Measurements from ENCODE around the gene ITGB8. TPM values are rescaled to one million over a fixed set of nuclear protein-coding genes. Genes with fewer than 3 reads are reported as not detected.

ITGB8 gene
- total RNA-seq, 4 donors from 2014 or later, result 199 to 606 (median 388) TPM

GRCh38 chr7:20359341-20359963 lies 28.8 kb downstream of the ITGB8 start:
- H3K27ac ChIP-seq, result peak overlapping the region in 2 of 4 donors; percentile 74 to 75
- no peak overlapping the region for H3K4me3 ChIP-seq
- no peaks in the 10 kb centered on the region for H3K9me3 ChIP-seq
- peaks cover 0 to 80% (median 21%) of the 10 kb centered on the region in 4 donors for H3K4me1 ChIP-seq
- no peak for TF ChIP-seq EP300 (IDR thresholded peaks at IDR 0.05)
- no peak for TF ChIP-seq POLR2A (IDR thresholded peaks at IDR 0.05)
- no peak for TF ChIP-seq CTCF (IDR thresholded peaks at IDR 0.05)
- no peaks in the 10 kb centered on the region for H3K27me3 ChIP-seq
- no peaks in the 10 kb centered on the region for H3K36me3 ChIP-seq
- WGBS, 2 donors, result 23 to 30% methylated on average over 1 of the region's 1 CpG
- no peak for DNase-seq (ENCODE audit: low spot score in 2 of 2)

GRCh38 chr7:20362574-20363253 lies 32.0 kb downstream of the ITGB8 start:
- peaks cover 0 to 78% (median 21%) of the 10 kb centered on the region in 4 donors for H3K4me1 ChIP-seq
- DNase-seq (ENCODE audit: low spot score in 2 of 2), result no peak
- 75 to 82% methylated on average over 2 of the region's 2 CpGs for WGBS, 2 donors
- no peak for TF ChIP-seq POLR2A (IDR thresholded peaks at IDR 0.05)
- no peaks in the 10 kb centered on the region for H3K9me3 ChIP-seq
- H3K27ac ChIP-seq, result peak overlapping the region in 2 of 4 donors; percentile 68 to 71
- H3K27me3 ChIP-seq, result no peaks in the 10 kb centered on the region
- peaks cover 0 to 19% (median 0%) of the 10 kb centered on the region in 3 donors for H3K36me3 ChIP-seq
- no peak overlapping the region for H3K4me3 ChIP-seq

- peaks cover 0 to 31% (median 0%) of the 10 kb centered on the region in 3 donors for H3K36me3 ChIP-seq
- TF ChIP-seq EP300 (IDR thresholded peaks at IDR 0.05), result no peak
- TF ChIP-seq POLR2A (IDR thresholded peaks at IDR 0.05), result no peak
- TF ChIP-seq CTCF (IDR thresholded peaks at IDR 0.05), result no peak
- H3K4me1 ChIP-seq, result peaks cover 0 to 62% (median 19%) of the 10 kb centered on the region in 4 donors
- 65 to 75% methylated on average over 4 of the region's 4 CpGs for WGBS, 2 donors
- H3K4me3 ChIP-seq, result no peak overlapping the region
- H3K9me3 ChIP-seq, result no peaks in the 10 kb centered on the region
- DNase-seq (ENCODE audit: low spot score in 2 of 2), result no peak
- no peaks in the 10 kb centered on the region for H3K27me3 ChIP-seq
- H3K27ac ChIP-seq, result peak overlapping the region in 2 of 4 donors; percentile 60 to 67
Measured at GRCh38 chr7:20364571-20365196, 34.0 kb downstream of the ITGB8 start.

GRCh38 chr7:20365486-20365885 lies 34.8 kb downstream of the ITGB8 start:
- no peak for TF ChIP-seq POLR2A (IDR thresholded peaks at IDR 0.05)
- WGBS, 2 donors, result 66 to 67% methylated on average over 4 of the region's 4 CpGs
- no peak for DNase-seq (ENCODE audit: low spot score in 2 of 2)
- Histone ChIP-seq H3K4me3 (no peak overlapping the region), H3K27me3 (no peaks in the 10 kb centered on the region), H3K9me3 (no peaks in the 10 kb centered on the region), H3K36me3 (peaks cover 0 to 31% (median 0%) of the 10 kb centered on the region in 3 donors), H3K4me1 (peaks cover 0 to 54% (median 16%) of the 10 kb centered on the region in 4 donors), H3K27ac (peak overlapping the region in 2 of 4 donors; percentile 60 to 67)

GRCh38 chr7:20374399-20374798 lies 43.7 kb downstream of the ITGB8 start:
- Histone ChIP-seq H3K9me3 (no peaks in the 10 kb centered on the region), H3K27me3 (no peaks in the 10 kb centered on the region), H3K4me1 (peaks cover 0 to 18% (median 0%) of the 10 kb centered on the region in 4 donors), H3K4me3 (no peak overlapping the region), H3K27ac (peak overlapping the region in 1 of 4 donors; percentile 29), H3K36me3 (peaks cover 0 to 28% (median 0%) of the 10 kb centered on the region in 3 donors)
- DNase-seq (ENCODE audit: low spot score in 2 of 2), result no peak
- no peak for TF ChIP-seq EP300 (IDR thresholded peaks at IDR 0.05)
- TF ChIP-seq CTCF (IDR thresholded peaks at IDR 0.05), result no peak
- TF ChIP-seq POLR2A (IDR thresholded peaks at IDR 0.05), result no peak
- 91 to 100% methylated on average over 1 of the region's 1 CpG for WGBS, 2 donors

- H3K27ac ChIP-seq, result no peak overlapping the region
- no peaks in the 10 kb centered on the region for H3K9me3 ChIP-seq
- 80 to 81% methylated on average over 6 of the region's 6 CpGs for WGBS, 2 donors
- no peaks in the 10 kb centered on the region for H3K27me3 ChIP-seq
- peaks cover 0 to 46% (median 0%) of the 10 kb centered on the region in 3 donors for H3K36me3 ChIP-seq
- DNase-seq (ENCODE audit: low spot score in 2 of 2), result no peak
- no peak for TF ChIP-seq POLR2A (IDR thresholded peaks at IDR 0.05)
- TF ChIP-seq EP300 (IDR thresholded peaks at IDR 0.05), result no peak
- no peak for TF ChIP-seq CTCF (IDR thresholded peaks at IDR 0.05)
- H3K4me3 ChIP-seq, result no peak overlapping the region
- peaks cover 0 to 18% (median 0%) of the 10 kb centered on the region in 4 donors for H3K4me1 ChIP-seq
Measured at GRCh38 chr7:20376796-20377195, 46.1 kb downstream of the ITGB8 start.

Measured in tibial nerve (tissue), 4 donors.